ENCODE results near the gene STUB1. TPM values are rescaled to one million over a fixed set of nuclear protein-coding genes. Genes with fewer than 3 reads are reported as not detected.
"Not testable (repeated sequence)": the region's sequence is repeated elsewhere in the genome, so short reads cannot be mapped to it uniquely, and the experiment has no call there.

The STUB1 gene
- total and polyA plus RNA-seq, 8 donors: 43.5 to 307 (median 156) TPM

GRCh38 chr16:712740-713250 is 32.6 kb downstream of the STUB1 start:
- peak in 1 of 2 donors; percentile 45 for DNase-seq
- intact Hi-C loops (cut with DNase I; ENCODE audit: low total_unique reads): loop anchor here (5.0 kb wide), 2 partner anchors 70 to 340 kb away; no protein-coding TSS in a partner anchor
- H3K4me3 ChIP-seq, H3K27ac ChIP-seq, H3K9me3 ChIP-seq, H3K36me3 ChIP-seq: not testable (repeated sequence)
- Histone ChIP-seq H3K27me3 (peaks cover 29 to 90% (median 43%) of the 10 kb centered on the region in 3 donors), H3K4me1 (peaks cover 22 to 46% (median 36%) of the 10 kb centered on the region in 4 donors)
- TF ChIP-seq, protein P1, sequence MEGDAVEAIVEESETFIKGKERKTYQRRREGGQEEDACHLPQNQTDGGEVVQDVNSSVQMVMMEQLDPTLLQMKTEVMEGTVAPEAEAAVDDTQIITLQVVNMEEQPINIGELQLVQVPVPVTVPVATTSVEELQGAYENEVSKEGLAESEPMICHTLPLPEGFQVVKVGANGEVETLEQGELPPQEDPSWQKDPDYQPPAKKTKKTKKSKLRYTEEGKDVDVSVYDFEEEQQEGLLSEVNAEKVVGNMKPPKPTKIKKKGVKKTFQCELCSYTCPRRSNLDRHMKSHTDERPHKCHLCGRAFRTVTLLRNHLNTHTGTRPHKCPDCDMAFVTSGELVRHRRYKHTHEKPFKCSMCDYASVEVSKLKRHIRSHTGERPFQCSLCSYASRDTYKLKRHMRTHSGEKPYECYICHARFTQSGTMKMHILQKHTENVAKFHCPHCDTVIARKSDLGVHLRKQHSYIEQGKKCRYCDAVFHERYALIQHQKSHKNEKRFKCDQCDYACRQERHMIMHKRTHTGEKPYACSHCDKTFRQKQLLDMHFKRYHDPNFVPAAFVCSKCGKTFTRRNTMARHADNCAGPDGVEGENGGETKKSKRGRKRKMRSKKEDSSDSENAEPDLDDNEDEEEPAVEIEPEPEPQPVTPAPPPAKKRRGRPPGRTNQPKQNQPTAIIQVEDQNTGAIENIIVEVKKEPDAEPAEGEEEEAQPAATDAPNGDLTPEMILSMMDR (IDR thresholded peaks at IDR 0.05): peak in 3 of 7 experiments; percentile 16 to 23 (median 17)
- 42 to 54% (median 47%) methylated on average over 12 to 13 of the region's 13 CpGs for WGBS, 5 donors

- no peak overlapping the region for H3K27ac ChIP-seq
- H3K9me3 ChIP-seq: no peaks in the 10 kb centered on the region
- peaks cover 0 to 6% (median 0%) of the 10 kb centered on the region in 4 donors for H3K36me3 ChIP-seq
- no peak overlapping the region for H3K4me3 ChIP-seq
- peaks cover 16 to 79% (median 30%) of the 10 kb centered on the region in 3 donors for H3K27me3 ChIP-seq
- WGBS, 5 donors: 51 to 77% (median 68%) methylated on average over 5 to 11 of the region's 11 CpGs
- TF ChIP-seq EP300 (IDR thresholded peaks at IDR 0.05) (no peak), POLR2A (IDR thresholded peaks at IDR 0.05) (no peak), POLR2AphosphoS5 (IDR thresholded peaks at IDR 0.05) (no peak)
- TF ChIP-seq, protein P1 (IDR thresholded peaks at IDR 0.05): no peak
- intact Hi-C loops (cut with DNase I; ENCODE audit: low total_unique reads): loop anchor here (5.0 kb wide), 2 partner anchors 68 to 338 kb away; no protein-coding TSS in a partner anchor
- peaks cover 22 to 54% (median 45%) of the 10 kb centered on the region in 4 donors for H3K4me1 ChIP-seq
- no peak for DNase-seq
Observed at GRCh38 chr16:714079-714478, 33.9 kb downstream of the STUB1 start.

DNA sequence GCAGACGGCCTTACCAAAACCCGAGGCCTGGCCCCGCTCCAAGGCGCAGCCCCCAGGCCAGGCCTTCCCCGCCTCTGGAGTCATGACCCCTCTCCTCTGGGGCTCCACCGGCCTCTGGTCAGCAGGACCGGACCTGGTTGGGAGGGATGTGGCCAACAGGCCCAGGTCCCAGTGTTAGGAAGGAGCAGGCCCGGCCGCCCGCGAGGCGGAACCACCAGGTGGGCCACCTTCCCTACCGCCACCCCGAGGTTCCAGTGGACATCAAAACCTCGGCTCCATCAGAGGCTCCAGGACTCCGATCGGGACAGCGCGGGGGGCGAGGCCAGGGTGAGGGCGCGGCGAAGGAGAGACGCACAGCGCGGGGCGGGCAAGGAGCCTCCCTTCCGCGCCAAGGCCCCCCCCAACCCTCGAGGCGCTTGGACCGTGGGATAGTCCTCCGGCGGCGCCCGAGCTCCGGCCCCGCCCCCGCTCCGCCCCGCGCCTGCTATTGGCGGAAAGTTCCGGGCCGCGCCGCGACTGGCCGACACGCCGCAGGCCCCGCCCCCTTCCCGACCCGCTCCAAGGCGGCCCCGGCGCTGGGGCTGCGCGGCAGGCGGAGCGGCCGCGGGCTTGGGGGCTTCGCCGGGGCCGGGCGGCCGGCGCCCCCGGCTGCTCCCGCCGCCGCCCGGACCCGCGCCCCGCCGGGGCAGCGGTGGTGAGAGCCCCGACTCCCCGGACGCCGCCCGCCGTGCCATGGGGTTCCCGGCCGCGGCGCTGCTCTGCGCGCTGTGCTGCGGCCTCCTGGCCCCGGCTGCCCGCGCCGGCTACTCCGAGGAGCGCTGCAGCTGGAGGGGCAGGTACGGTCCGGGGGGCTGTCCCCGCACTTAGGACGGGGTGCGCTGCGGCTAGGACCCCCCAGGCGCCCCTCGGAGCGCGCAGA is 34.6 kb downstream of the STUB1 start, which contains the start of gene METRN:
METRN (plus strand) TSS at position 561 of the 919 bp plus-strand sequence; CDS start at position 733, 172 bp downstream.
- peaks cover 9 to 72% (median 23%) of the 10 kb centered on the region in 3 donors for H3K27me3 ChIP-seq
- peak within 1 kb of the TSS; percentile 61 to 94 (median 68) for H3K4me3 ChIP-seq
- peak; percentile 94 to 97 for DNase-seq
- 5 to 14% (median 7%) methylated on average over 23 to 108 of the region's 108 CpGs for WGBS, 5 donors
- TF ChIP-seq POLR2A (IDR thresholded peaks at IDR 0.05): no peak
- TF ChIP-seq POLR2AphosphoS5 (IDR thresholded peaks at IDR 0.05): peak in 1 of 3 donors; percentile 31
- TF ChIP-seq EP300 (IDR thresholded peaks at IDR 0.05): no peak
- TF ChIP-seq, protein P1 (IDR thresholded peaks at IDR 0.05): no peak
- intact Hi-C loops (cut with DNase I; ENCODE audit: low total_unique reads): loop anchor here (5.0 kb wide), 2 partner anchors 67 to 337 kb away; no protein-coding TSS in a partner anchor
- peak within 1 kb of the TSS in 3 of 5 donors; percentile 17 to 69 (median 43) for H3K27ac ChIP-seq
- peaks cover 24 to 59% (median 51%) of the 10 kb centered on the region in 4 donors for H3K4me1 ChIP-seq
- peaks cover 0 to 6% (median 0%) of the 10 kb centered on the region in 4 donors for H3K36me3 ChIP-seq
- no peaks in the 10 kb centered on the region for H3K9me3 ChIP-seq

Measured in stomach (tissue), 9 donors.